T-helper 2 cell treated with Interferon-gamma antibody and Interleukin-4, amounts not matched to agents 5 μg/mL and 100 μg/mL, for 36 hours (primary cell): ENCODE measurements around the gene IGFBP2.

Source experiments
- DNase-seq: peaks from one replicate; pipeline ENCODE4 v3.0.0; 2021; ENCODE audit warnings: low spot score
- H3K27ac Mint-ChIP-seq: one replicate; pipeline ENCODE4 v1.8.0; 2021; ENCODE audit warnings: mild to moderate bottlenecking, mixed read lengths
- H3K27me3 Mint-ChIP-seq: one replicate; pipeline ENCODE4 v1.8.0; 2021; ENCODE audit warnings: low read depth, mixed read lengths
- H3K36me3 Mint-ChIP-seq: one replicate; pipeline ENCODE4 v1.8.0; 2021; ENCODE audit warnings: low read depth, mixed read lengths
- H3K4me1 Mint-ChIP-seq: one replicate; pipeline ENCODE4 v1.8.0; 2021; ENCODE audit warnings: low read depth, mixed read lengths
- H3K4me3 Mint-ChIP-seq: one replicate; pipeline ENCODE4 v1.8.0; 2022; ENCODE audit warnings: mild to moderate bottlenecking, moderate library complexity, mixed read lengths
- H3K9me3 Mint-ChIP-seq: one replicate; pipeline ENCODE4 v1.8.0; 2021; ENCODE audit warnings: mixed read lengths

Gene IGFBP2

DNA sequence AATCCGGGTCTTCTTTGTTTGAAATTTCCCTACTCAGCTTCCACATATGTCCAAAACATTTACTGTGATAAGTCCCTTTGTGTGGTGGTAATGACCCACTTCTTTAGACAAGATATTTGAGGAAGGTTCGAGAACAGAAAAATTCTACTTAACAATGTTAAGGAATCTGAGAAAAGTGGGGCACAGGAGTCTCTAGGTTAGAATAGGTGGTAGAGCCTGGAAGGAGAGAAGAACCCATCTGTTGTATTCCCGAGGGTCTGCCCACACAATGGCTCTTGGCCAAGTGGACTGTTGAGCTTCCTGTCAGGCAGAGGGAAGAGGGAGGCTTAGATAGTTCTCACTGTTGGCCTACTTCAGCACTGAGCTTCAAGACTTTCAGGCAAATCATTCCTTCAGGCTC lies 4.3 kb downstream of the IGFBP2 start:
- Mint-ChIP-seq H3K9me3 (no peaks in the 10 kb centered on the region), H3K4me3 (no peak overlapping the region), H3K36me3 (peaks cover 7% of the 10 kb centered on the region), H3K4me1 (peaks cover 25% of the 10 kb centered on the region), H3K27me3 (peaks cover 46% of the 10 kb centered on the region), H3K27ac (no peak overlapping the region)
- DNase-seq = no peak

DNA sequence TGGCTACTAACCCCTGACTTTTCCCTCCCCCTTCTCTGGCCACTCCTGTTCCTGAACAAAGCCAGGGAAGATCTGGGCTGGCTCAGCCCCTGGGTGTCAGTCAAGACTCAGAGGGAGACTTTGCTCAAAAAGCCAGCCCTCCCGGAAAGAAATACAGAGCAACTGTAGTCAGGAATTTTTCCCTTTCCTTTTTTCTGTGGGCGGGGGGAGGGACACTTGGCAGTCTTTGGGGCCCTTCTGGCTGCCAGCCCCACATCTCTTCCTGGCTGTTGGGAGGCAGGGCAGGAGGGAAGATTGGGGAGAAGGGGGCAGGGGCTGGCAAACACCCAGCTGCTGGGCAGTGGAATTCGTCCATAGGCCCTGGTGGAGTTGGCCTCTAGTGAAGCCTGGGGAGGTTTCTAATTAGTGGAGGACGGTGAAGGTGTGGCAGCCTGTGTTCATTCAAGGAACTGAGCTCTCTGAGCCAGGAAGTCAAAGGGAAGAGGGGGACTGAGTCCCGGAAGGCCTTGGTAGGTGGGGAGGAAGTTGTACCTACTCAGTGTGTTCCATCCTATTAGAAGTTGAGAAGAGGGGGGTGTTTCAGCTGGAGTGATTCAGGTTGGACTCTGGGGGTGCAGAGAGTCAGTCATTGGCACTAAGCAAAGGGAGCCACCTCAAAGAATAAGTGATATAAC lies 10.9 kb downstream of the IGFBP2 start:
- Mint-ChIP-seq H3K9me3 (no peaks in the 10 kb centered on the region), H3K27me3 (peaks cover 4% of the 10 kb centered on the region), H3K36me3 (peaks cover 10% of the 10 kb centered on the region), H3K27ac (no peak overlapping the region), H3K4me1 (peaks cover 7% of the 10 kb centered on the region), H3K4me3 (no peak overlapping the region)
- no peak for DNase-seq

DNA sequence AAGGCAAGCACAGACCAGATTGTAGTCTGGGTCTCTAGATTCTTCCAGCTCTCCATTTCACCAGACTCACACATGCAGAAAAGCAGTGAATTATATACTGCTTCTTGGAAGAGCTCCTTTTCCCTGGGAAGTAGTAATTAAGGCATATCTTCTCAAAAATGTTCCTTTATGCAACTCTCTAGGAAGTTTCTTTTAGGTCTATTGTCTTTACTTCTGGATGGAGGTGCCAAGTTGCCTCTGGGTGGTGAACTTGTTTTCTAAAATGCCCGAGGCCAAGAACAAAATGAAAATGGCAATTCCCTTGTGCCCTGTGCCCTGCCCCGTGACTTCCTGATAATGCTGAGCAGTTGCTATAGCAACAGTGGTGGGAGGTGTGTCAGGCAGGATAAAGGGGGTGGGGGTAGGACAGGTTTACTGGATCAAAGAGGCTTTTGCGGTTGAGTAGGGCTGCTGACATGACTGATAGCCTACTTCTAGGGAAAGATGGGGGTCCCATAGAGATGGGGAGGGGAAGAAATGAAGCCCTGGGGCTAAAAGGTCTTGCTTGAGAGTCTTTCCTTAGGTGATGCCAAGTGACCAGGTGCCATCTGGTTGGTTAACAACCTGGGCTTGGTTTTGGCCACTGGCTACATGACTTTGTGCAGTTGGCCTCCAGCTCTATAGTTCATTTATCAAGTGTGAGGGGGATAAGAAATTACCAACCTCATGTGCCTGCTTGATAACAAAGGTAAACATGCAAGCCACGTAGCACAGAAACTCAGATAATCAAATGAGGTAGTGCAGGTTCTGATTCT lies 11.8 kb downstream of the IGFBP2 start:
- H3K27ac Mint-ChIP-seq = no peak overlapping the region
- no peak overlapping the region for H3K4me3 Mint-ChIP-seq

DNA sequence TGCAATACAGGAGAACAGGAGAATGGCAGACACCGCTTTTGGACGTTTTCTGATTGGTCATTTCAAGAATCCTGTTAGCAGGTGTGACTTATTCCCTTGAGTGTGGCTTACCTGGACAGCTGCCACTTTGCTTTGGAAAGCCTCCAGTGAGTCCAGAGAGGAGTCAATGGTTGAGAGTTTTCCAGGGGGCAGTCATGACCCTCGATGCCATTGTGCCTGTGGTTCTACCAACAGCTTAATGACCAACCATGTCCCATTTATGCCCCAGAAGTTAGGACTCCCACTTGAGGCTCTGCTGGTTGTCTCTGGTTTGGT lies 12.4 kb downstream of the IGFBP2 start:
- no peaks in the 10 kb centered on the region for H3K27me3 Mint-ChIP-seq
- H3K9me3 Mint-ChIP-seq = no peaks in the 10 kb centered on the region
- no peak for DNase-seq
- H3K36me3 Mint-ChIP-seq = peaks cover 10% of the 10 kb centered on the region
- no peak overlapping the region for H3K4me3 Mint-ChIP-seq
- no peak overlapping the region for H3K27ac Mint-ChIP-seq
- H3K4me1 Mint-ChIP-seq = peaks cover 7% of the 10 kb centered on the region

More for the DNA sequence above, 11.8 kb downstream of the IGFBP2 start:
- DNase-seq = no peak
- no peaks in the 10 kb centered on the region for H3K9me3 Mint-ChIP-seq
- peaks cover 7% of the 10 kb centered on the region for H3K4me1 Mint-ChIP-seq
- H3K27me3 Mint-ChIP-seq = peaks cover 2% of the 10 kb centered on the region
- H3K36me3 Mint-ChIP-seq = peaks cover 10% of the 10 kb centered on the region

DNA sequence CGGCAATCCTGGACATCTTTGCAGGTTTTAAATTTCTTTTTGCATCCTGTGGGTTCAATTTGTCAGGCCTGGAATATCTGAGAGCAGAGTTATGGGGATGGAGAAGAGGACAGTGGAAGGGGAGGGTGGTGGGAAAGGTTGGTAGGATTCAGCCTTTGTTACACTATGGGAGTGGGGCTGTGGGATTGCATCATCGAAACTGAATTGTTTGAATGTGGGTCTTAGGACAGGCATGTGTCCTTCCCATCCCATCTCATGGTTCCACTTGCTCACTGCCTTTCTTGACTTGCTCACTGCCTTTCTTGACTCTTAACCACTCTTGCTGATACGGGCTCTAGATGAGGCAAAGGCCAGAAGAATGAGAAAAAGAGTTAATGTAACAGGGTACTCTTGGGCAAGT lies 12.9 kb downstream of the IGFBP2 start:
- Mint-ChIP-seq H3K9me3 (no peaks in the 10 kb centered on the region), H3K36me3 (peaks cover 8% of the 10 kb centered on the region), H3K27ac (no peak overlapping the region), H3K27me3 (no peaks in the 10 kb centered on the region), H3K4me3 (no peak overlapping the region), H3K4me1 (peaks cover 7% of the 10 kb centered on the region)
- DNase-seq = no peak

- no peak for DNase-seq
- H3K4me3 Mint-ChIP-seq = no peak overlapping the region
- H3K9me3 Mint-ChIP-seq = no peaks in the 10 kb centered on the region
- H3K27me3 Mint-ChIP-seq = no peaks in the 10 kb centered on the region
- H3K36me3 Mint-ChIP-seq = peaks cover 8% of the 10 kb centered on the region
- no peak overlapping the region for H3K27ac Mint-ChIP-seq
- peaks cover 6% of the 10 kb centered on the region for H3K4me1 Mint-ChIP-seq
Observed at GRCh38 chr2:216648105-216648504, 14.9 kb downstream of the IGFBP2 start.

DNA sequence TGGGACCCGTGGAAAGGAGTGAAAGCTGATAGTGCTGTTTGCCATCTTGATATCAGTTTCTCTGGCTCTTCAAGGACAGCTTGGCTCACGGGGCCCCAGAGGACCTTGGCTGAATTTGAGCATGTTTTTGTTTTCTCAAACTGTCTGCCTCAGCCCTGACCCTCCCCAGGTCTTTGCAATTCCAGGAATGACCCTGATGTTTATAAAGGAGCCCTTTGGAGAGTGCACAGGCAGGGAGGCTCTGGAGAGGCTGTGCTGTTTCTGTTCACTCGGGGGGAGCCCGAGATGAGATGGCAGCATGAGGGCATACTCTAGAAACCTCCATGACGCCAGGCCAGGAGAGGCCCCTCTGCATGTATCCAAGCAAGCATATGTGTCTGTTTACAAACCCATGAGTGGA lies 16.4 kb downstream of the IGFBP2 start:
- no peak for DNase-seq
- peaks cover 6% of the 10 kb centered on the region for H3K36me3 Mint-ChIP-seq
- no peak overlapping the region for H3K4me3 Mint-ChIP-seq
- no peaks in the 10 kb centered on the region for H3K9me3 Mint-ChIP-seq
- H3K27me3 Mint-ChIP-seq = no peaks in the 10 kb centered on the region
- H3K4me1 Mint-ChIP-seq = peaks cover 6% of the 10 kb centered on the region
- no peak overlapping the region for H3K27ac Mint-ChIP-seq

DNA sequence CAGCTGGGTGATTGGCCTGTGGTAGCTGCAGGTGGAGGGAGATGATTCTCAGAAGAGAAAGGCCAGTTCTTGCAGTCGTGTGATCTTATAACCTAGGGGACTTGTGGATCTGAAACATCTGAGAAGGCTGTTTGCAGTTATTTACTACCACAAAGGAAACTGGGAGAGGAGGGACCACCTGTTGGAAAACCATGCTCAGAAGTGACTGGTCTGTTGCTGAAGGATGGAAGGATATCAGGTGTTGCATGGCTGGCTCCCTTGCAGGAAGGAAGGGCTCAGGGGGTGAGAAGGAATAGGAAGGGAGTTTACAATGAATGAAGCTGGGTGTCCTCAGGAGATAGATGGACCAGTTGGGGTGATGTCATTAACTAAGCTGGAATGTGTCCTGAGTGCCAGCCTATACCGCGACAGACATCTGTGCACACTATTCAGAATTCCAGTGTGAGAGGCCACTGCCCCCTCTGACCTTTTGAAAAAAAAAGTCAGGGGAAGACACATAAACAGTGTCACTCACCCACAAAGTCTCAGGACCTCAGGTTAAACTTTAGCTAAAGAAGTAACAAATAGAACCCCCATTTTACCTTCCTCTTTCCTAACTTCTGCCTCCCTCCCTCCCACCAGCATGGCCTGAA lies 17.5 kb downstream of the IGFBP2 start:
- no peak overlapping the region for H3K27ac Mint-ChIP-seq

DNA sequence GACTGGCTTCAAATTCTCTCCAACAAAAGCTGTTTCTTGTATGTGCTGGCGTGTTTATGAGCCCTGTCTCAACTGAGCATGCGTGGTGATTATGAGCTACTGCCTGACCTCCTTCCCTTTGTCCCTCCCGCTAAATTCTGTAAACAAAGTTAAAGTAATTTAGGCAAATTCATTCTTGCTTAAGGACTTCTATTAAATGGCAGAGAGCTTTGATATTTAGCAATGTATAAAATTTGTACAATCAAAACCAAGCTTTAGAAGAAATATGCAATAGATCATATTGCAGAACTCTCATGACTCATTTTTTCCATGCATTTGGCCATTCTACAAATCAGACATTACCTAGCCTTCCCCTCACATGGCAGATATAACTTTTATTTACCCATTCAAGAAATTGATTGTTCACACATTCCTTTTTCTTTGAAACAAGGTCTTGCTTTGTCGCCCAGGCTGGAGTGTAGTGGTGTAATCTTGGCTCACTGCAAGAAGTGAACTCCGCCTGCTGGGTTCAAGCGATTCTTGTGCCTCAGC lies 18.2 kb downstream of the IGFBP2 start:
- Mint-ChIP-seq H3K4me3 (no peak overlapping the region), H3K36me3 (peaks cover 2% of the 10 kb centered on the region), H3K27ac (no peak overlapping the region), H3K27me3 (no peaks in the 10 kb centered on the region), H3K4me1 (peaks cover 4% of the 10 kb centered on the region), H3K9me3 (no peaks in the 10 kb centered on the region)
- no peak for DNase-seq

More for the DNA sequence above, 17.5 kb downstream of the IGFBP2 start:
- no peak for DNase-seq
- Mint-ChIP-seq H3K36me3 (peaks cover 2% of the 10 kb centered on the region), H3K9me3 (no peaks in the 10 kb centered on the region), H3K27me3 (no peaks in the 10 kb centered on the region), H3K4me1 (peaks cover 4% of the 10 kb centered on the region), H3K4me3 (no peak overlapping the region)

GRCh38 chr2:216652566-216652965 lies 19.3 kb downstream of the IGFBP2 start:
- no peak for DNase-seq
- Mint-ChIP-seq H3K36me3 (peaks cover 2% of the 10 kb centered on the region), H3K27ac (no peak overlapping the region), H3K4me3 (no peak overlapping the region), H3K27me3 (no peaks in the 10 kb centered on the region), H3K4me1 (peaks cover 4% of the 10 kb centered on the region), H3K9me3 (no peaks in the 10 kb centered on the region)

DNA sequence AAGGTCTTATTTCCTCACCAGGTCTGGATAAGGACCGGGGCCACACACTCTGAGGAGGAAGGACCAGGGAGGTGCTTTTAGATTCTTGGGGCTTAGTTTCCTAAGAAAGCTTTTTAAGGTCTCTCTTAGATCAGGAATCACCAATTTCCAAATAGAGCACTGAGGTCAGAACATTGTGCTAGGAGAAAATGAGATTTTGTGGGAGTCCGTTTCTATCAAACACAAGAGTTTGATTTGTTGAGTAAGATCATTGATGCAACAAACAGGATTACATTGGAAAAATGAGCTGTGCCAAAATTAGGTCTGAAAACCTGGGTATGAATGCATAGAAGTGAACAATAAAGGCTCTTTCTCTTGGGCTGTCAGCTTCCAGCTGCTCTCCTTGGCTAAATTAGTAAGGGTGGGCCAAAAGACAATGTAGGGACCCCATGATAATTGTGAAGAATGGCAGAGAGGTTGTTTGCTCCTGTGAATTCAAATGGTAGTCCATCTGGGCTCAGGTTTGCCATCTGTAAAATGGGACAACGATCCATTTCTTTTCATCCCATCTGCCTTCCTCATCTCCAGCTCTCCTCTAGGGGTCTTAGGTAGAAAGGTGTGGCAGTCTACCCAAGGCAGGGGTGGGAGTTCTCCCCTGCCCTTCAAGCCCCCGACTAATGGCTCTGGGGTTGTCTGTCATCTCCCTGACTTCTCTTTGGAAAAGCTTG lies 20.0 kb downstream of the IGFBP2 start:
- peaks cover 4% of the 10 kb centered on the region for H3K4me1 Mint-ChIP-seq
- H3K9me3 Mint-ChIP-seq = no peaks in the 10 kb centered on the region
- DNase-seq = no peak
- no peaks in the 10 kb centered on the region for H3K36me3 Mint-ChIP-seq
- no peak overlapping the region for H3K4me3 Mint-ChIP-seq
- no peak overlapping the region for H3K27ac Mint-ChIP-seq
- H3K27me3 Mint-ChIP-seq = no peaks in the 10 kb centered on the region

DNA sequence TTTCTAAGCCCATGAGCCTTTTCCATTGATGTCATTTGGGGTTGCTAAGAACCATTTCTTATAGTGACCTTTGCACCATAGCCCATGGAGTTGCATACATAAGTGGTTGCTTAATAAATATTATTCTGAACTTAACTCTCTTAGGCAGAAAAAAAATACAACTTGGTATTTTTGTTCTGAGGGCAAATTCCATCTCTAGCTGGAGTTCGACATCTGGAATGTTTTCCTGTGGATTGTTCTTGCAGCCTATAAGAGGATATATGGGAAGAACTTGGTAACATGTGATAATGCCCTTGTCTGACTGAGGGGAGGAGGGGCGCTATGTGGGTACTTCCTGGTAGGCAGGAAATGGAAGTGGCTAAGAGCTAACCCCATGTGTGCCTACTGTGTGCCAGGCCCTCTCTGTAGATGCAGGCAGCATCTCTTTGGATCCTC lies 20.7 kb downstream of the IGFBP2 start:
- Mint-ChIP-seq H3K9me3 (no peaks in the 10 kb centered on the region), H3K36me3 (no peaks in the 10 kb centered on the region), H3K4me1 (peaks cover 4% of the 10 kb centered on the region), H3K4me3 (no peak overlapping the region), H3K27me3 (no peaks in the 10 kb centered on the region), H3K27ac (no peak overlapping the region)
- DNase-seq = no peak

- no peak for DNase-seq
- Mint-ChIP-seq H3K27me3 (no peaks in the 10 kb centered on the region), H3K4me3 (no peak overlapping the region), H3K36me3 (no peaks in the 10 kb centered on the region), H3K27ac (no peak overlapping the region), H3K4me1 (peaks cover 4% of the 10 kb centered on the region), H3K9me3 (no peaks in the 10 kb centered on the region)
Observed at GRCh38 chr2:216654528-216655052, 21.4 kb downstream of the IGFBP2 start.
